Measurements from ENCODE around the gene ARPC4.
"Not testable (repeated sequence)": the region's sequence is repeated elsewhere in the genome, so short reads cannot be mapped to it uniquely, and the experiment has no call there.

Gene ARPC4

DNA sequence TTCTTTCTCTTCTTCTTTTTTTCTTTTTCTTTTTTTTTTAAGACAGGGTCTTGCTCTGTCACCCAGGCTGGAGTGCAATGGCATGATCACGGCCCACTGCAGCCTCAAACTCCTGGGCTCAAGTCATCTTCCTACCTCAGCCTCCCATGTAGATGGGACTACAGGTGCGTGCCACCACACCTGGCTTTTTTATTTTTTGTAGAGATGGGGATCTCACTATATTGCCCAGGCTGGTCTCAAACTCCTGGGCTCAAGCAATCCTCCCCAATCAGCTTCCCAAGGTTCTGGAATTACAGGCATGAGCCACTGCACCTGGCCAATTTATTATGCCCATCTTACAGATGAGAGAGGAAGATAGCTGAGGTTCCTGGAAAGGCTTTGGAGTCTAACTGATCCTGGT, 21.9 kb upstream of the ARPC4 start:
- 98% methylated on average over 2 of the region's 2 CpGs for WGBS
- H3K27me3 ChIP-seq (ENCODE audit: insufficient read depth, low read length); H3K27ac ChIP-seq (ENCODE audit: low read depth, low read length); H3K9ac ChIP-seq (ENCODE audit: low read depth, low read length); H3K4me3 ChIP-seq (ENCODE audit: low read length); H3K4me1 ChIP-seq (ENCODE audit: insufficient read depth, low read length); H3K36me3 ChIP-seq (ENCODE audit: insufficient read depth, low read length); H3K9me3 ChIP-seq (ENCODE audit: insufficient read depth, low read depth, low read length): not testable (repeated sequence)

DNA sequence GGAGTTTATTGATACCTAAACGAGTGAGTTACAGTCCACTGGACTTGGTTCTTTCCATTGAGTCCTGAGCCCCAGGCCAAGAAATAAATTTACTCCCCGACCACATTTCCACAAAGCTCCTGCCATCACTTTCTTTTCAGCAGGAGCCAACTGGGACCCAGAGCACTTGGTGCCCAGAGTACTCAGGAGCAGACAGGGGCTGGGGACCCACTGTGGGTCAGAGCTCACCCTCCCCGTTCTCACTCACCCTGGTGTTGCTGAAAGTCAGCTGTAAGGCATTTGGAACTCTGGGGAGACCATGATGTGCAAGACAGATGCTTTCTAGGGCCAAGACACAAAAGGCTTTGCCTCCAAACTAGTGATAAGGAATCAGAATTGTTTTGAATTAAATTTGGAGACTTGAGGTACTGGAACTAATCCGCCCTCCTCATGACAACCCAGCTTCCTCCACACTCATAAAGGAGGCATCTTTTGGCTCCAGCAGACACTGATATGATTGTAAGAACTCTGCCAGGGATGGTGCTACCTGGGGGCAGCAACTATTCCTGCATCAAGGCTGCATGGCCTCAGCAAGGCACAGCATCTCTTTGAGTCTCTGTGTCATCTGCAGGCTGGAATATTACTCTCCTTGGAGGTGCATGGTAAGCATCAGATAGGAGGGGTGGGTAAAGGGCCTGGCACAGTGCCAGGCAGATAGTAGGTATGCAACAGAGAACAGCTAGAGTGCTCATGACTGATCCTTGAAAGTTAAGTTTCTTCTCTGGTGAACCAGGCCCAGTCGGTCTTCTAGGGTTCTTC, 15.8 kb upstream of the ARPC4 start:
- H3K4me1 ChIP-seq (ENCODE audit: insufficient read depth, low read length): no peaks in the 10 kb centered on the region
- H3K9me3 ChIP-seq (ENCODE audit: insufficient read depth, low read depth, low read length): no peaks in the 10 kb centered on the region
- H3K27ac ChIP-seq (ENCODE audit: low read depth, low read length): no peak overlapping the region
- WGBS: 80% methylated on average over 5 of the region's 5 CpGs
- H3K36me3 ChIP-seq (ENCODE audit: insufficient read depth, low read length): peaks cover 25% of the 10 kb centered on the region
- no peak overlapping the region for H3K4me3 ChIP-seq (ENCODE audit: low read length)
- H3K9ac ChIP-seq (ENCODE audit: low read depth, low read length): no peak overlapping the region
- peaks cover 3% of the 10 kb centered on the region for H3K27me3 ChIP-seq (ENCODE audit: insufficient read depth, low read length)

- Histone ChIP-seq H3K36me3 (ENCODE audit: insufficient read depth, low read length) (peaks cover 31% of the 10 kb centered on the region), H3K9me3 (ENCODE audit: insufficient read depth, low read depth, low read length) (no peaks in the 10 kb centered on the region), H3K27ac (ENCODE audit: low read depth, low read length) (no peak overlapping the region), H3K9ac (ENCODE audit: low read depth, low read length) (no peak overlapping the region), H3K27me3 (ENCODE audit: insufficient read depth, low read length) (no peaks in the 10 kb centered on the region), H3K4me3 (ENCODE audit: low read length) (no peak overlapping the region), H3K4me1 (ENCODE audit: insufficient read depth, low read length) (no peaks in the 10 kb centered on the region)
- no CpG with 5 or more reads among the region's 1 CpG for WGBS
Measured at GRCh38 chr3:9777694-9778021, 15.2 kb upstream of the ARPC4 start.

GRCh38 chr3:9778143-9779074, 14.5 kb upstream of the ARPC4 start:
- 91% methylated on average over 5 of the region's 5 CpGs for WGBS

DNA sequence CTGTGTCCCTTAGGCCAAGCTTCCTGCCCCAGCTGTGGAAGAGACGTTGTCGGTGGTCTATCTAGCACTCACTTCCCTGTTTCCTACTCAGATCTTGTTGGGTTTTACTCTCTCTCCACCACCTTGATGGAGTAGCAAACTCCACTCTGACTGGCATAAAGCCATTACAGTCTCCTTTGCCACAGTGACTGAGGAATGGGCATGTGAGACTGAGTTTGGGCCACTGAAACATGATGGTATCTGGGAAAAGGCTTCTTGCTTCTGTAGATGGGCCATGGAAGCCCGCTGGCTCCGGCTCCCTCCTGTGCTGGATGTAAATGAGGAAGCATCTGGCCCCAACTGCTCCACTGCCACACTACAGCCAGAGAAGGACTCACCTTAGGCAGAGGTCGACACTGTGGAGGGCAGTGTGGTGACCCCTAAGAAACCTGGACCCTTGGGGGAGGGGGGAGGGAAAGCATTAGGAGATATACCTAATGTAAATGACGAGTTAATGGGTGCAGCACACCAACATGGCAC, 13.7 kb upstream of the ARPC4 start:
- Histone ChIP-seq H3K4me3 (ENCODE audit: low read length) (no peak overlapping the region), H3K27ac (ENCODE audit: low read depth, low read length) (no peak overlapping the region), H3K27me3 (ENCODE audit: insufficient read depth, low read length) (no peaks in the 10 kb centered on the region), H3K9ac (ENCODE audit: low read depth, low read length) (no peak overlapping the region), H3K4me1 (ENCODE audit: insufficient read depth, low read length) (no peaks in the 10 kb centered on the region), H3K36me3 (ENCODE audit: insufficient read depth, low read length) (peaks cover 43% of the 10 kb centered on the region), H3K9me3 (ENCODE audit: insufficient read depth, low read depth, low read length) (no peaks in the 10 kb centered on the region)
- WGBS: 86% methylated on average over 5 of the region's 6 CpGs

More at GRCh38 chr3:9778143-9779074, 14.5 kb upstream of the ARPC4 start:
- Histone ChIP-seq H3K9ac (ENCODE audit: low read depth, low read length) (no peak overlapping the region), H3K27ac (ENCODE audit: low read depth, low read length) (no peak overlapping the region), H3K36me3 (ENCODE audit: insufficient read depth, low read length) (peaks cover 37% of the 10 kb centered on the region), H3K27me3 (ENCODE audit: insufficient read depth, low read length) (no peaks in the 10 kb centered on the region), H3K4me3 (ENCODE audit: low read length) (no peak overlapping the region), H3K4me1 (ENCODE audit: insufficient read depth, low read length) (no peaks in the 10 kb centered on the region), H3K9me3 (ENCODE audit: insufficient read depth, low read depth, low read length) (no peaks in the 10 kb centered on the region)

GRCh38 chr3:9779721-9780457, 13.0 kb upstream of the ARPC4 start:
- no peak overlapping the region for H3K4me3 ChIP-seq (ENCODE audit: low read length)
- no peaks in the 10 kb centered on the region for H3K27me3 ChIP-seq (ENCODE audit: insufficient read depth, low read length)
- no peaks in the 10 kb centered on the region for H3K4me1 ChIP-seq (ENCODE audit: insufficient read depth, low read length)
- H3K9ac ChIP-seq (ENCODE audit: low read depth, low read length): no peak overlapping the region
- H3K27ac ChIP-seq (ENCODE audit: low read depth, low read length): no peak overlapping the region
- no peaks in the 10 kb centered on the region for H3K9me3 ChIP-seq (ENCODE audit: insufficient read depth, low read depth, low read length)
- peaks cover 50% of the 10 kb centered on the region for H3K36me3 ChIP-seq (ENCODE audit: insufficient read depth, low read length)
- 92% methylated on average over 8 of the region's 8 CpGs for WGBS

- no peaks in the 10 kb centered on the region for H3K9me3 ChIP-seq (ENCODE audit: insufficient read depth, low read depth, low read length)
- H3K27me3 ChIP-seq (ENCODE audit: insufficient read depth, low read length): no peaks in the 10 kb centered on the region
- H3K36me3 ChIP-seq (ENCODE audit: insufficient read depth, low read length): peaks cover 55% of the 10 kb centered on the region
- H3K9ac ChIP-seq (ENCODE audit: low read depth, low read length): no peak overlapping the region
- no peaks in the 10 kb centered on the region for H3K4me1 ChIP-seq (ENCODE audit: insufficient read depth, low read length)
- H3K4me3 ChIP-seq (ENCODE audit: low read length): no peak overlapping the region
- WGBS: 96% methylated on average over 10 of the region's 10 CpGs
- no peak overlapping the region for H3K27ac ChIP-seq (ENCODE audit: low read depth, low read length)
Measured at GRCh38 chr3:9780458-9780812, 12.4 kb upstream of the ARPC4 start.

GRCh38 chr3:9780910-9781309, 12.0 kb upstream of the ARPC4 start:
- Histone ChIP-seq H3K4me1 (ENCODE audit: insufficient read depth, low read length) (no peaks in the 10 kb centered on the region), H3K4me3 (ENCODE audit: low read length) (no peak overlapping the region), H3K27ac (ENCODE audit: low read depth, low read length) (no peak overlapping the region), H3K9ac (ENCODE audit: low read depth, low read length) (no peak overlapping the region), H3K27me3 (ENCODE audit: insufficient read depth, low read length) (no peaks in the 10 kb centered on the region), H3K9me3 (ENCODE audit: insufficient read depth, low read depth, low read length) (no peaks in the 10 kb centered on the region), H3K36me3 (ENCODE audit: insufficient read depth, low read length) (peaks cover 59% of the 10 kb centered on the region)
- WGBS: over 99% methylated on average over 4 of the region's 4 CpGs

DNA sequence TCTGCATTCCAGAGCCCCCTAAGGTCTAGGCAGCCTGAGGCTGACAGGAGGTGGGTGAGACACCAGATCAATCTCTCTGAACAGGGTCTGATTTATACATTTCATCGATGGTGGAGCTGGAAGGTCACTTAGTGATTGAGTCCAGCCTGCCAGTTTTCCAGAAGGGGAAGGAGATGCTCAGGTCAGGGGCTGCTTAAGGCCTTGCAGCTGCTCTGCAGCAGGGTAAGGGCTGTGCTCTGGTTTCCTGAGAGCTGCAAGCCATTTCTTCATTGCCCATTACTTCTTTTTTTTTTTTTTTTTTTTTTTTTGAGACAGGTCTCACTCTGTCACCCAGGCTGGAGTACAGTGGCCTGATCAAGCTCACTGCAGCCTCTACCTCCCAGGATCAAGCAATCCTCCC, 11.3 kb upstream of the ARPC4 start:
- no peaks in the 10 kb centered on the region for H3K4me1 ChIP-seq (ENCODE audit: insufficient read depth, low read length)
- no peaks in the 10 kb centered on the region for H3K9me3 ChIP-seq (ENCODE audit: insufficient read depth, low read depth, low read length)
- H3K4me3 ChIP-seq (ENCODE audit: low read length): no peak overlapping the region
- peaks cover 65% of the 10 kb centered on the region for H3K36me3 ChIP-seq (ENCODE audit: insufficient read depth, low read length)
- WGBS: 96% methylated on average over 1 of the region's 1 CpG
- no peaks in the 10 kb centered on the region for H3K27me3 ChIP-seq (ENCODE audit: insufficient read depth, low read length)
- no peak overlapping the region for H3K9ac ChIP-seq (ENCODE audit: low read depth, low read length)
- no peak overlapping the region for H3K27ac ChIP-seq (ENCODE audit: low read depth, low read length)

- peaks cover 70% of the 10 kb centered on the region for H3K36me3 ChIP-seq (ENCODE audit: insufficient read depth, low read length)
- 90% methylated on average over 3 of the region's 3 CpGs for WGBS
- no peak overlapping the region for H3K4me3 ChIP-seq (ENCODE audit: low read length)
- no peaks in the 10 kb centered on the region for H3K27me3 ChIP-seq (ENCODE audit: insufficient read depth, low read length)
- H3K27ac ChIP-seq (ENCODE audit: low read depth, low read length): no peak overlapping the region
- no peak overlapping the region for H3K9ac ChIP-seq (ENCODE audit: low read depth, low read length)
- H3K4me1 ChIP-seq (ENCODE audit: insufficient read depth, low read length): no peaks in the 10 kb centered on the region
- no peaks in the 10 kb centered on the region for H3K9me3 ChIP-seq (ENCODE audit: insufficient read depth, low read depth, low read length)
Measured at GRCh38 chr3:9781978-9782603, 10.8 kb upstream of the ARPC4 start.
